ENCODE measurements around the gene LMBRD2.
"Not testable (repeated sequence)": the region's sequence is repeated elsewhere in the genome, so short reads cannot be mapped to it uniquely, and the experiment has no call there.

LMBRD2 gene

GRCh38 chr5:36151434-36152323 is at the start of gene LMBRD2, which contains the start of gene SKP2:
Gene LMBRD2 (minus strand): TSS chr5:36151887. CDS start chr5:36143349, 8,538 bp downstream.
Gene SKP2 (plus strand): TSS chr5:36152111. CDS start chr5:36152263, 152 bp downstream.
- in situ Hi-C loops (cut with HindIII; ENCODE audit: low pct_ligation_motif_present, low pct_unique_long_range_greater_than_20kb, low sequenced_read_pairs): no loop called here
- DNase-seq: peak; percentile 97

- in situ Hi-C loops (cut with HindIII; ENCODE audit: low pct_ligation_motif_present, low pct_unique_long_range_greater_than_20kb, low sequenced_read_pairs): no loop called here
- peak; percentile 11 for DNase-seq
Measured at GRCh38 chr5:36200513-36200912, 48.8 kb upstream of the LMBRD2 start.

- no peak for DNase-seq
- in situ Hi-C loops (cut with HindIII; ENCODE audit: low pct_ligation_motif_present, low pct_unique_long_range_greater_than_20kb, low sequenced_read_pairs): no loop called here
Measured at GRCh38 chr5:36199620-36200019, 47.9 kb upstream of the LMBRD2 start.

GRCh38 chr5:36198783-36199182 is 47.1 kb upstream of the LMBRD2 start:
- in situ Hi-C loops (cut with HindIII; ENCODE audit: low pct_ligation_motif_present, low pct_unique_long_range_greater_than_20kb, low sequenced_read_pairs); DNase-seq: not testable (repeated sequence)

GRCh38 chr5:36198281-36198680 is 46.6 kb upstream of the LMBRD2 start:
- in situ Hi-C loops (cut with HindIII; ENCODE audit: low pct_ligation_motif_present, low pct_unique_long_range_greater_than_20kb, low sequenced_read_pairs): no loop called here

GRCh38 chr5:36193746-36194145 is 42.1 kb upstream of the LMBRD2 start:
- no peak for DNase-seq
- in situ Hi-C loops (cut with HindIII; ENCODE audit: low pct_ligation_motif_present, low pct_unique_long_range_greater_than_20kb, low sequenced_read_pairs): no loop called here

More at GRCh38 chr5:36198281-36198680, 46.6 kb upstream of the LMBRD2 start:
- DNase-seq: no peak

- in situ Hi-C loops (cut with HindIII; ENCODE audit: low pct_ligation_motif_present, low pct_unique_long_range_greater_than_20kb, low sequenced_read_pairs); DNase-seq: not testable (repeated sequence)
Measured at GRCh38 chr5:36184408-36184807, 32.7 kb upstream of the LMBRD2 start.

- in situ Hi-C loops (cut with HindIII; ENCODE audit: low pct_ligation_motif_present, low pct_unique_long_range_greater_than_20kb, low sequenced_read_pairs): no loop called here
- no peak for DNase-seq
Measured at GRCh38 chr5:36181774-36182173, 30.1 kb upstream of the LMBRD2 start.

GRCh38 chr5:36180556-36181350 is 29.1 kb upstream of the LMBRD2 start:
- in situ Hi-C loops (cut with HindIII; ENCODE audit: low pct_ligation_motif_present, low pct_unique_long_range_greater_than_20kb, low sequenced_read_pairs): no loop called here
- no peak for DNase-seq

GRCh38 chr5:36179950-36180349 is 28.3 kb upstream of the LMBRD2 start:
- in situ Hi-C loops (cut with HindIII; ENCODE audit: low pct_ligation_motif_present, low pct_unique_long_range_greater_than_20kb, low sequenced_read_pairs): no loop called here
- no peak for DNase-seq

GRCh38 chr5:36178524-36178890 is 26.8 kb upstream of the LMBRD2 start:
- in situ Hi-C loops (cut with HindIII; ENCODE audit: low pct_ligation_motif_present, low pct_unique_long_range_greater_than_20kb, low sequenced_read_pairs): no loop called here
- DNase-seq: no peak

- peak; percentile 46 for DNase-seq
- in situ Hi-C loops (cut with HindIII; ENCODE audit: low pct_ligation_motif_present, low pct_unique_long_range_greater_than_20kb, low sequenced_read_pairs): no loop called here
Measured at GRCh38 chr5:36177715-36178523, 26.2 kb upstream of the LMBRD2 start.

- DNase-seq: no peak
- in situ Hi-C loops (cut with HindIII; ENCODE audit: low pct_ligation_motif_present, low pct_unique_long_range_greater_than_20kb, low sequenced_read_pairs): no loop called here
Measured at GRCh38 chr5:36177154-36177553, 25.5 kb upstream of the LMBRD2 start.

- no peak for DNase-seq
Measured at GRCh38 chr5:36175043-36175442, 23.4 kb upstream of the LMBRD2 start.

GRCh38 chr5:36174119-36174518 is 22.4 kb upstream of the LMBRD2 start:
- in situ Hi-C loops (cut with HindIII; ENCODE audit: low pct_ligation_motif_present, low pct_unique_long_range_greater_than_20kb, low sequenced_read_pairs): no loop called here
- no peak for DNase-seq

More at GRCh38 chr5:36175043-36175442, 23.4 kb upstream of the LMBRD2 start:
- in situ Hi-C loops (cut with HindIII; ENCODE audit: low pct_ligation_motif_present, low pct_unique_long_range_greater_than_20kb, low sequenced_read_pairs): no loop called here

GRCh38 chr5:36173426-36173825 is 21.7 kb upstream of the LMBRD2 start:
- DNase-seq: no peak
- in situ Hi-C loops (cut with HindIII; ENCODE audit: low pct_ligation_motif_present, low pct_unique_long_range_greater_than_20kb, low sequenced_read_pairs): no loop called here

- in situ Hi-C loops (cut with HindIII; ENCODE audit: low pct_ligation_motif_present, low pct_unique_long_range_greater_than_20kb, low sequenced_read_pairs): no loop called here
- no peak for DNase-seq
Measured at GRCh38 chr5:36172599-36172998, 20.9 kb upstream of the LMBRD2 start.

- DNase-seq: no peak
- in situ Hi-C loops (cut with HindIII; ENCODE audit: low pct_ligation_motif_present, low pct_unique_long_range_greater_than_20kb, low sequenced_read_pairs): no loop called here
Measured at GRCh38 chr5:36170832-36171424, 19.2 kb upstream of the LMBRD2 start.
